ENCODE data around the gene TNFRSF13B. TPM values are rescaled to one million over a fixed set of nuclear protein-coding genes. Genes with fewer than 3 reads are reported as not detected.
"Not testable (repeated sequence)": the region's sequence is repeated elsewhere in the genome, so short reads cannot be mapped to it uniquely, and the experiment has no call there.

Gene TNFRSF13B
- total RNA-seq, 3 donors from 2014 or later (not counting 1 experiment from before 2014, with no cell fraction given): 0.70 to 7.7 (median 0.89) TPM

DNA sequence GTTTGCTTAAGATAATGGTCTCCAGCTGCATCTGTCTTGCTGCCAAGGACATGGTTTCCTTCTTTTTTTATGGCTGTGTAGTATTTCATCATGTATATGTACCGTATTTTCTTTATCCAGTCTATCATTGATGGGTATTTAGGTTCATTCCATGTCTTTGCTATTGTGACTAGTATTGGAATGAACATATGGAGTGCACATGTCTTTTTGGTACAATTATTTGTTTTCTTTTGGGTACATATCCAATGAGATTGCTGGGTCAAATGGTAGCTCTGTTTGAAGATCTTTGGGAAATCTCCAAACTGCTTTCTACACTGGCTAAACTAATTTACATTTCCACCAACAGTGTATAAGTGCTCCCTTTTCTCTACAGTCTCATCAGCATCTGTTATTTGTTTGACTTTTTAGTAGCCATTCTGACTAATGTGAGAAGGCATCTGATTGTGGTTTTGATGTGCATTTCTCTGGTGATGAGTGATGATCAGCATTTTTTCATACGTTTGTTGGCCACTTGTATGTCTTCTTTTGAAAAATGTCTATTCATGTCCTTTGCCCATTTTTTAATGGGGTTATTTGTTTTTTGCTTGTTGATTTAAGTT, 66.2 kb downstream of the TNFRSF13B start:
- no peaks in the 10 kb centered on the region for H3K36me3 Mint-ChIP-seq
- DNase-seq (no peak), ATAC-seq (no peak)
- H3K27me3 Mint-ChIP-seq (ENCODE audit: low read depth in 2 of 2): peaks cover 32 to 64% of the 10 kb centered on the region in 2 donors
- Histone ChIP-seq H3K36me3 (ENCODE audit: control insufficient read depth, insufficient read depth, low read length) (no peaks in the 10 kb centered on the region), H3K27me3 (ENCODE audit: control insufficient read depth, insufficient read depth, low read length) (no peaks in the 10 kb centered on the region), H3K9me3 (ENCODE audit: control insufficient read depth, insufficient read depth, low read length) (no peaks in the 10 kb centered on the region), H3K4me1 (ENCODE audit: control insufficient read depth, insufficient read depth, low read length) (no peaks in the 10 kb centered on the region), H3K4me3 (ENCODE audit: low read length) (no peak overlapping the region), H3K27ac (ENCODE audit: low read length) (no peak overlapping the region)
- H3K27ac Mint-ChIP-seq: no peak overlapping the region
- H3K4me1 Mint-ChIP-seq: no peaks in the 10 kb centered on the region
- no peak overlapping the region for H3K4me3 Mint-ChIP-seq
- H3K9me3 Mint-ChIP-seq: no peaks in the 10 kb centered on the region
- intact Hi-C loops (cut with micrococcal nuclease): no loop called here
- WGBS (ENCODE audit: insufficient coverage): 71% methylated on average over 2 of the region's 2 CpGs
- TF ChIP-seq, protein P1, sequence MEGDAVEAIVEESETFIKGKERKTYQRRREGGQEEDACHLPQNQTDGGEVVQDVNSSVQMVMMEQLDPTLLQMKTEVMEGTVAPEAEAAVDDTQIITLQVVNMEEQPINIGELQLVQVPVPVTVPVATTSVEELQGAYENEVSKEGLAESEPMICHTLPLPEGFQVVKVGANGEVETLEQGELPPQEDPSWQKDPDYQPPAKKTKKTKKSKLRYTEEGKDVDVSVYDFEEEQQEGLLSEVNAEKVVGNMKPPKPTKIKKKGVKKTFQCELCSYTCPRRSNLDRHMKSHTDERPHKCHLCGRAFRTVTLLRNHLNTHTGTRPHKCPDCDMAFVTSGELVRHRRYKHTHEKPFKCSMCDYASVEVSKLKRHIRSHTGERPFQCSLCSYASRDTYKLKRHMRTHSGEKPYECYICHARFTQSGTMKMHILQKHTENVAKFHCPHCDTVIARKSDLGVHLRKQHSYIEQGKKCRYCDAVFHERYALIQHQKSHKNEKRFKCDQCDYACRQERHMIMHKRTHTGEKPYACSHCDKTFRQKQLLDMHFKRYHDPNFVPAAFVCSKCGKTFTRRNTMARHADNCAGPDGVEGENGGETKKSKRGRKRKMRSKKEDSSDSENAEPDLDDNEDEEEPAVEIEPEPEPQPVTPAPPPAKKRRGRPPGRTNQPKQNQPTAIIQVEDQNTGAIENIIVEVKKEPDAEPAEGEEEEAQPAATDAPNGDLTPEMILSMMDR (IDR thresholded peaks at IDR 0.05): no peak

DNA sequence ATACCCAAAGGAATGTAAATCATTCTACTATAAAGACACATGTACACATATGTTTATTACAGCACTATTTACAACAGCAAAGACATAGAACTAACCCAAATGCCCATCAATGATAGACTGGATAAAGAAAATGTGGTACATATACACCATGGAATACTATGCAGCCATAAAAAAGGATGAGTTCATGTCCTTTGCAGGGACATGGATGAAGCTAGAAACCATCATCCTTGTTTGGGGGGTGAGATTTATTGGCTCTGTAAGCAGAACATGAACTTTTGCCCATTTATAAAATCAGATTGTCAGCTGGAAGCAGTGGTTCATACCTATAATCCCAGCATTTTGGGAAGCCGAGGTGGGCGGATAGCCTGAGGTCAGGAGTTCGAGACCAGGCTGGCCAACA, 68.8 kb downstream of the TNFRSF13B start:
- H3K27ac Mint-ChIP-seq; H3K4me3 ChIP-seq (ENCODE audit: low read length); H3K4me1 ChIP-seq (ENCODE audit: control insufficient read depth, insufficient read depth, low read length); H3K27ac ChIP-seq (ENCODE audit: low read length); intact Hi-C loops (cut with micrococcal nuclease); DNase-seq; H3K9me3 Mint-ChIP-seq; H3K4me1 Mint-ChIP-seq; H3K36me3 Mint-ChIP-seq; H3K27me3 ChIP-seq (ENCODE audit: control insufficient read depth, insufficient read depth, low read length); H3K4me3 Mint-ChIP-seq; H3K36me3 ChIP-seq (ENCODE audit: control insufficient read depth, insufficient read depth, low read length); ATAC-seq; H3K9me3 ChIP-seq (ENCODE audit: control insufficient read depth, insufficient read depth, low read length): not testable (repeated sequence)
- 92% methylated on average over 3 of the region's 3 CpGs for WGBS (ENCODE audit: insufficient coverage)
- H3K27me3 Mint-ChIP-seq (ENCODE audit: low read depth in 2 of 2): peaks cover 37 to 70% of the 10 kb centered on the region in 2 donors

DNA sequence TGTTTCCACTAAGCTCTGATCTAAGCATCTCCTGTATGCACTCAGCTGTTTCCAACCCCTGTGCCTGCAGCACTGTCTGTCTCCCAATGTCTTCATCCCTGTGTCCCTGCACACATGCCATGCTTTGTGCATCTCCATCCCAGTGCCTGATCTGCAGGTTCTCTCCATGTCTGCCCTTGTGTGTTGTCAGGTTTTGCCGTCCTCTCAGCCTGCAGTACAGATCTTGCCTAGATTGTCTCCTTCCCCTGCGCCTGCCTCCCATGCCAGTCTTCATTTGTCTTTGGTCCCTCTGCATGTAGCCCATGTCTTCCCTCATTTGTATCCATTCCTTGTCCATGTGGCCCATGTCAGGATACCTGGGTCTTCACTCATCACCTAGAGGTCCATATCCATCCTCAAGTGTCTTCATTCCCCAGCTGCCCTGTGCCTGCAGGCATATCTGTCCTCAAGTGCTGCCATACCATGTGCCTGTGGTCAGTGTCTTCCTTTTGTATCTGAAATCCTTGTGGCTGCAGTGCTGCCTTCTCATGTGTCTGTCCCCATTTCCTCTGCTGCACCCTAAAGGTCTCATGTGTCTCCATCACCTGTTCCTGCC, 71.5 kb downstream of the TNFRSF13B start:
- Mint-ChIP-seq H3K4me3 (no peak overlapping the region), H3K36me3 (no peaks in the 10 kb centered on the region), H3K27ac (no peak overlapping the region), H3K9me3 (no peaks in the 10 kb centered on the region), H3K27me3 (ENCODE audit: low read depth in 2 of 2) (peaks cover 38 to 49% of the 10 kb centered on the region in 2 donors), H3K4me1 (no peaks in the 10 kb centered on the region)
- H3K4me3 ChIP-seq (ENCODE audit: low read length): no peak overlapping the region
- no peaks in the 10 kb centered on the region for H3K9me3 ChIP-seq (ENCODE audit: control insufficient read depth, insufficient read depth, low read length)
- 87% methylated on average over 2 of the region's 2 CpGs for WGBS (ENCODE audit: insufficient coverage)
- no peak for DNase-seq
- H3K36me3 ChIP-seq (ENCODE audit: control insufficient read depth, insufficient read depth, low read length): no peaks in the 10 kb centered on the region
- ATAC-seq: no peak
- H3K27ac ChIP-seq (ENCODE audit: low read length): no peak overlapping the region
- no peaks in the 10 kb centered on the region for H3K4me1 ChIP-seq (ENCODE audit: control insufficient read depth, insufficient read depth, low read length)
- intact Hi-C loops (cut with micrococcal nuclease): no loop called here
- TF ChIP-seq, protein P1 (IDR thresholded peaks at IDR 0.05): no peak
- H3K27me3 ChIP-seq (ENCODE audit: control insufficient read depth, insufficient read depth, low read length): no peaks in the 10 kb centered on the region

- H3K9me3 Mint-ChIP-seq; H3K4me1 Mint-ChIP-seq; H3K27ac Mint-ChIP-seq; H3K36me3 ChIP-seq (ENCODE audit: control insufficient read depth, insufficient read depth, low read length); ATAC-seq; H3K27me3 ChIP-seq (ENCODE audit: control insufficient read depth, insufficient read depth, low read length); H3K36me3 Mint-ChIP-seq; H3K27ac ChIP-seq (ENCODE audit: low read length); H3K4me3 Mint-ChIP-seq; DNase-seq; H3K9me3 ChIP-seq (ENCODE audit: control insufficient read depth, insufficient read depth, low read length); H3K4me3 ChIP-seq (ENCODE audit: low read length); intact Hi-C loops (cut with micrococcal nuclease); H3K4me1 ChIP-seq (ENCODE audit: control insufficient read depth, insufficient read depth, low read length): not testable (repeated sequence)
- 83% methylated on average over 8 of the region's 10 CpGs for WGBS (ENCODE audit: insufficient coverage)
- peaks cover 27% of the 10 kb centered on the region in 2 donors for H3K27me3 Mint-ChIP-seq (ENCODE audit: low read depth in 2 of 2)
Measured at GRCh38 chr17:16897211-16897896, 74.6 kb downstream of the TNFRSF13B start.

DNA sequence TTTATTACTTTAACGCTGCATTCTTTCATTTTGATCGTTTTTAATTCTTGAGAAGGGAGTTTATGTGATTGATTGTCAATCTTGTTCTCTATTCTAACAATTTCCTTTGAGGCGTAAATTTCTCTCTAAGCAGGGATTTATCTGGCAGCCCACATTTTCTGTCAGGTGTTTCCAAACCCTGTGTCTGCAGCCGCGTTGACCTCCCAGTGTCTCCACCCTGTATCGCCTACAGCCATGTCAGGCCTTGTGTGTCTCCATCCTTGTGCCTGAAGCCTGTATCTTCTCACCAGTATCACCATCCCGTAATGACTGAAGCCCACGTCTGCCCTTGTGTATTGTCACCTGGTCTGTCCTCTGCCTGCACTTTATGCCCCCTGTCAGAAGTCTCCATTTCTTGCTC, 75.7 kb downstream of the TNFRSF13B start:
- intact Hi-C loops (cut with micrococcal nuclease); H3K27ac ChIP-seq (ENCODE audit: low read length); H3K27me3 ChIP-seq (ENCODE audit: control insufficient read depth, insufficient read depth, low read length); H3K4me3 Mint-ChIP-seq; H3K36me3 ChIP-seq (ENCODE audit: control insufficient read depth, insufficient read depth, low read length); H3K4me1 ChIP-seq (ENCODE audit: control insufficient read depth, insufficient read depth, low read length); H3K4me1 Mint-ChIP-seq; H3K36me3 Mint-ChIP-seq; ATAC-seq; H3K9me3 ChIP-seq (ENCODE audit: control insufficient read depth, insufficient read depth, low read length); H3K27ac Mint-ChIP-seq; H3K4me3 ChIP-seq (ENCODE audit: low read length); H3K9me3 Mint-ChIP-seq; DNase-seq: not testable (repeated sequence)
- WGBS (ENCODE audit: insufficient coverage): 84% methylated on average over 7 of the region's 8 CpGs
- peaks cover 16 to 23% of the 10 kb centered on the region in 2 donors for H3K27me3 Mint-ChIP-seq (ENCODE audit: low read depth in 2 of 2)

DNA sequence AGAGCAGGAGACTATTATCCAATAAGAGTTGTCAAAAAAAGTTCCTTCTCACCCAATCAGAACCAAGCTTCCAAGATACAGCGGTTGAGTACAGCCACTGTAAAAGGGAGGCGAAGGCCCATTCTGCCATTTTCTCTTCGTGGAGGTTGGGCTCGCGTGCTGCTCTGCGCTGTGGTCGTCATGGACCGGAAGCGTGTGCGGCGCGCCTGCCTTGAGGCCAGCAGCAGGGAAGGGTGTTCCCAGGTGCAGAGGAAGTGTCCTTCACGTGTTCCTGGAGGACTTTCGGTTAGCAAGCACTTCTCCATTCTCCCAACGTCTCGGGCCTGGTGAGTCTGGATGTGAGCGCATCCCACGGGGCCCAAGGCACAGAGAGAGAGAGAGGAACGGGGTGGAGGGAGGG, 78.4 kb downstream of the TNFRSF13B start:
- H3K27ac Mint-ChIP-seq; H3K36me3 ChIP-seq (ENCODE audit: control insufficient read depth, insufficient read depth, low read length); ATAC-seq; H3K4me1 ChIP-seq (ENCODE audit: control insufficient read depth, insufficient read depth, low read length); H3K36me3 Mint-ChIP-seq; H3K27me3 ChIP-seq (ENCODE audit: control insufficient read depth, insufficient read depth, low read length); H3K4me3 Mint-ChIP-seq; intact Hi-C loops (cut with micrococcal nuclease); H3K9me3 ChIP-seq (ENCODE audit: control insufficient read depth, insufficient read depth, low read length); H3K27ac ChIP-seq (ENCODE audit: low read length); H3K9me3 Mint-ChIP-seq; H3K4me3 ChIP-seq (ENCODE audit: low read length); DNase-seq; H3K4me1 Mint-ChIP-seq: not testable (repeated sequence)
- peaks cover 0 to 11% of the 10 kb centered on the region in 2 donors for H3K27me3 Mint-ChIP-seq (ENCODE audit: low read depth in 2 of 2)
- 89% methylated on average over 15 of the region's 19 CpGs for WGBS (ENCODE audit: insufficient coverage)
